HG03439 (cell line): Measurements from ENCODE around the gene MFAP4.
"Not testable (repeated sequence)": the region's sequence is repeated elsewhere in the genome, so short reads cannot be mapped to it uniquely, and the experiment has no call there.

Experiments used
- ATAC-seq: cut with Tn5 transposase; IDR thresholded peaks from one replicate; pipeline ENCODE4 v1.9.1; 2021; ENCODE audit warnings: mild to moderate bottlenecking, moderate library complexity; ENCODE audit not compliant: unreplicated experiment

Gene MFAP4

GRCh38 chr17:19359151-19359550 is 27.8 kb downstream of the MFAP4 start:
- no peak for ATAC-seq

- no peak for ATAC-seq
Observed at GRCh38 chr17:19357761-19358160, 29.2 kb downstream of the MFAP4 start.

GRCh38 chr17:19357351-19357750 is 29.6 kb downstream of the MFAP4 start:
- ATAC-seq = no peak

- no peak for ATAC-seq
Observed at GRCh38 chr17:19354748-19355147, 32.2 kb downstream of the MFAP4 start.

GRCh38 chr17:19353401-19353800 is 33.6 kb downstream of the MFAP4 start:
- ATAC-seq = not testable (repeated sequence)

- no peak for ATAC-seq
Observed at GRCh38 chr17:19348806-19349205, 38.2 kb downstream of the MFAP4 start.

- no peak for ATAC-seq
Observed at GRCh38 chr17:19348081-19348650, 38.8 kb downstream of the MFAP4 start.

- ATAC-seq = no peak
Observed at GRCh38 chr17:19347323-19348080, 39.5 kb downstream of the MFAP4 start.

GRCh38 chr17:19346351-19347255 is 40.4 kb downstream of the MFAP4 start:
- ATAC-seq = no peak

- ATAC-seq = no peak
Observed at GRCh38 chr17:19345486-19346350, 41.3 kb downstream of the MFAP4 start.

GRCh38 chr17:19345067-19345460 is 41.9 kb downstream of the MFAP4 start:
- ATAC-seq = no peak

- no peak for ATAC-seq
Observed at GRCh38 chr17:19344311-19345066, 42.5 kb downstream of the MFAP4 start.

GRCh38 chr17:19343671-19344151 is 43.3 kb downstream of the MFAP4 start:
- ATAC-seq = no peak

GRCh38 chr17:19343256-19343630 is 43.7 kb downstream of the MFAP4 start:
- no peak for ATAC-seq

- no peak for ATAC-seq
Observed at GRCh38 chr17:19342611-19343255, 44.3 kb downstream of the MFAP4 start.

GRCh38 chr17:19341641-19342610 is 45.1 kb downstream of the MFAP4 start:
- ATAC-seq = no peak

GRCh38 chr17:19341211-19341631 is 45.8 kb downstream of the MFAP4 start:
- no peak for ATAC-seq

GRCh38 chr17:19339341-19339815 is 47.6 kb downstream of the MFAP4 start:
- ATAC-seq = no peak
